NCI-H524 treated with DMSO at 0.1 percent for 48 hours (cell line): Measurements from ENCODE around the gene ATP1B2.
"Not testable (repeated sequence)": the region's sequence is repeated elsewhere in the genome, so short reads cannot be mapped to it uniquely, and the experiment has no call there.

Source experiments
- DNase-seq: peaks from one replicate; lab custom pipeline; 2025; lab: John Stamatoyannopoulos, UW

Gene ATP1B2, protein sequence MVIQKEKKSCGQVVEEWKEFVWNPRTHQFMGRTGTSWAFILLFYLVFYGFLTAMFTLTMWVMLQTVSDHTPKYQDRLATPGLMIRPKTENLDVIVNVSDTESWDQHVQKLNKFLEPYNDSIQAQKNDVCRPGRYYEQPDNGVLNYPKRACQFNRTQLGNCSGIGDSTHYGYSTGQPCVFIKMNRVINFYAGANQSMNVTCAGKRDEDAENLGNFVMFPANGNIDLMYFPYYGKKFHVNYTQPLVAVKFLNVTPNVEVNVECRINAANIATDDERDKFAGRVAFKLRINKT

DNA sequence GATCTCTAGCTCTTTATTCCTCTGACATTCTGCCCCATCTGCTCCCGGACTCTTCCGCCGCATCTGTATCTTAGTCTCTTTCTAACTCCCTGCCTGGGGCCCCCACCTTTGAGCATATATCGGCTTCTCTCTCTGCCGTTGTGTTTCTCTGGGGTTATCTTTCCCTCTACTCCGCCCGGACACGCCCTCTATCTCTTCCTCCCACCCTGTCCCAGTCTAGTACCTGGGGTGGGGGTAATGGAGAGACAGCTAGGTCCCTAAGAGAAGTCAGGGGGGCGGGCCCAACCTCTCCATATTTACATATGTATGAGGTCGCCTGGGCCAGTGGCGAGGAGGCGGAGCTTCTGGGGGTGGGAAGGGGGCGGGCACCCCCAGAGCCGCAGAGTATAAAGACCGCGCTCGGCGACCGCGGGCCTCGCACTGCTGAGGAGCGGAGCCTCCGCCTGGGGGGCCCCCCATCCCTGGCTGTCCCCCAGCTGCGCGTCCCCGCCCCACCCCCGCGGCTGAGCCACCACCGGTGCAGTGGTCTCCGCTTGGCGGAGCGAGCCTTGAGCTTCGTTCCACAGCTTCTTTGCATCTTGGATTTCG, at the start of gene ATP1B2:
Gene ATP1B2 (plus strand): TSS at position 418 of the 588 bp plus-strand sequence. CDS start 593 bp downstream, outside the sequence.
- DNase-seq, result peak; percentile 18

- DNase-seq, result no peak
Measured at GRCh38 chr17:7606280-7606679, 44.4 kb upstream of the ATP1B2 start.

GRCh38 chr17:7610641-7611040, 40.1 kb upstream of the ATP1B2 start:
- DNase-seq, result no peak

- DNase-seq, result no peak
Measured at GRCh38 chr17:7611635-7612293, 39.0 kb upstream of the ATP1B2 start.

- DNase-seq, result no peak
Measured at GRCh38 chr17:7612294-7612640, 38.5 kb upstream of the ATP1B2 start.

GRCh38 chr17:7613769-7614424, 36.8 kb upstream of the ATP1B2 start:
- DNase-seq, result no peak

DNA sequence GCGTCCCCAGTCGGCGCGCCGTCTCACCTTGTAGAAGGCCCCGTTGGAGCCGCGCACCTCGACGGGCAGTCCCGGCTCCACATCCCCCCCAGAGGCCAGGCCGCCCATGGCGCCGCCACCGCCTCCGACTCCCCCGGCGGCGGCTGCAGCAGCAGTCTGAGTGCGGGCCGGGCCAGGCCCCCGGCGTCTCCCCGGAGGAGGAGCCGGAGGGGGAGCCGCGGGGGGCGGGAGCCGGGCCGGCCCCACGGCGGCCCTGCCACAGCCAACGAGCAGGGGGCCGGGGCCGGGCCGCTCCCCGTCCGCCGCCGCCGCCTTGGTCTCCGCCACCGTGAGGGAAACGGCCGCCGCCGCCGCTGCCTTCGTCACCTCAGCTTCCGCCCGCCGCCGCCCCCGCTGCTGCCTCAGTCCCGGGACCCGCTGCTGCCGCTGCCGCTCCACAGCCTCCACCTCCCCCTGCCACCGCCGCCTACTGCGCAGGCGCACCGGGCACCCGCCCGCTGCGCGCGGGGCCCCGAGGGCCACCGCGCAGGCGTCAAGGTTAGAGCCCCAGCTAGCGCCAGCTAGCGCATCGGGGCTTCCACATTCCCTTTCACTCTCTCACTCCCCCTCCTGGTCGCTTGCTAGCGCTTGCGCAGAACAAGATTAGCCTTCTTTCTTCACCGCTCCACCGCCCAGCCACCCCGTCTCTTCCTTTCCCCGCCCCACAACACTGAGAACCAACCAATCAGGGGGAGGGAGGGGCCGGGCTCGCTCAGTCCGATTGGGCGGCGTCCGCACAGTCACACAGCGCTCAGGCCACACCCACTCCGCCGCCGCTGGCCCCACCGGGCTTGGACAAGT, 36.1 kb upstream of the ATP1B2 start, which contains the start of gene FXR2:
Gene FXR2 (minus strand): TSS at position 473 of the 840 bp plus-strand sequence. CDS start 365 bp downstream, at position 108.
- DNase-seq, result peak; percentile 69

- DNase-seq, result no peak
Measured at GRCh38 chr17:7615265-7615747, 35.4 kb upstream of the ATP1B2 start.

GRCh38 chr17:7618608-7619007, 32.1 kb upstream of the ATP1B2 start:
- no peak for DNase-seq

DNA sequence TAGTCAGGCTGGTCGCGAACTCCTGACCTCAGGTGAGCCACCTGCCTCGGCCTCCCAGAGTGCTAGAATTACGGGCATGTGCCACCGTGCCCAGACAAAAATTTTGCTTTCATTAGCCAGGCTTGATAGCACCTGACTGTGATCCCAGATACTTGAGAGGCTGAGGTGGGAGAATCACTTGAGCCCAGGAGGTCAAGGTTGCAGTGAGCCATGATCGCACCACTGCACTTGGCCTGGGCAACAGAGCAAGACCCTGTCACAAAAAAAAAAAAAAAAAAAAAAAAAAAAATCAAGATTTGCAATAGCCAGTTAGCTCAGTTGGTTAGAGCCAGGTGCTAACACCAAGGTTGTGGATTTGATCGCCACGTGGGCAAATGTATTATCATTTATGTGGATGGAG, 29.9 kb upstream of the ATP1B2 start:
- DNase-seq, result no peak

GRCh38 chr17:7623661-7624060, 27.1 kb upstream of the ATP1B2 start:
- no peak for DNase-seq

DNA sequence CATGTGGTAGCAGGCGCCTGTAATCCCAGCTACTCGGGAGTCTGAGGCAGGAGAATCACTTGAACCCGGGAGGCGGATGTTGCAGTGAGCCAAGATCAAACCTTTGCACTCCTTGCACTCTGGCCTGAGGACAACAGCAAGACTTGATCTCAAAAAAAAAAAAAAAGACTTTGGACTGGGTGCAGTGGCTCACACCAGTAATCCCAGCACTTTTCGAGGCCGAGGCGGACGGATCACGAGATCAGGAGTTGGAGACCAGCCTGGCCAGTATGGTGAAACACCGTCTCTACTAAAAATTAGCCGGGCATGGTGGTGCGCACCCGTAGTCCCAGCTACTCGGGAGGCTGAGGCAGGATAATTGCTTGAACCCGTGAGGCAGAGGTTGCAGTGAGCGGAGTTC, 25.0 kb upstream of the ATP1B2 start:
- DNase-seq, result not testable (repeated sequence)

- DNase-seq, result no peak
Measured at GRCh38 chr17:7626307-7626706, 24.4 kb upstream of the ATP1B2 start.

DNA sequence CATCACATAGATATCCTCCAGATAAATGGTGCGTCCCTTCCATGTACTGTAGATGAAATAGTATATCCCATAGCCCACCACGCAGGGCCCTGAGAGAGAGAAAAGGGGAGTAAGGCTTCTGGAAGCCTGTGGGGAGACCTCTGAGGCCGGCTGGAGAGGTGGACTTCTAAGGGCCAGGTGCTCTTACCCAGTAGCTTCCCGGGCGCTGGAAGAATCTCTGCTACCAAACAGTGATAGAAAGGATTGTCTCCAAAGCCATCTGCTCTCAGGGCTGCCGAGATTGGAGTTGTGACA, 23.8 kb upstream of the ATP1B2 start:
- DNase-seq, result no peak

- no peak for DNase-seq
Measured at GRCh38 chr17:7627250-7628121, 23.2 kb upstream of the ATP1B2 start, which contains the start of gene SAT2. Gene SAT2, minus strand, starts transcription at chr17:7627821. Its CDS starts 186 bp downstream, at chr17:7627635.

- no peak for DNase-seq
Measured at GRCh38 chr17:7629939-7630571, 20.7 kb upstream of the ATP1B2 start, which contains the start of gene SHBG. Gene SHBG, plus strand, starts transcription at chr17:7630135. Its CDS starts 38 bp downstream, at chr17:7630173.

GRCh38 chr17:7631398-7632380, 19.0 kb upstream of the ATP1B2 start:
- DNase-seq, result no peak

- DNase-seq, result no peak
Measured at GRCh38 chr17:7632492-7632894, 18.2 kb upstream of the ATP1B2 start.

DNA sequence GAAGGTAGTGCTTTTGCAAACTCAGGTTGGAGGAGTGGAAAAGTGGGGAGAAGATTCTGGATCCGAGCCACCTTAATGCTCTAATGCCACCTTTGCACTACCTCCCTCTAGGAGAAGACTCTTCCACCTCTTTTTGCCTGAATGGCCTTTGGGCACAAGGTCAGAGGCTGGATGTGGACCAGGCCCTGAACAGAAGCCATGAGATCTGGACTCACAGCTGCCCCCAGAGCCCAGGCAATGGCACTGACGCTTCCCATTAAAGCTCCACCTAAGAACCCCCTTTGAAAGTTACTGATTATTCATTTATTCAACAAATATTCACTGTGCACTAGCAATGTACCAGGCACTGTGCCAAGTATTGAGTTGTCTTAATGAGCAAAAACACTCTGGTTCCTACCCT, 17.6 kb upstream of the ATP1B2 start:
- DNase-seq, result no peak
